22Rv1 (cell line): Measurements from ENCODE around the gene CDCP1.

Source experiments
- ZFX ChIP-seq: fragments of 450-650 bp; IDR thresholded peaks from 2 replicates; pipeline ENCODE4 v1.6.1; 2017; ENCODE audit warnings: antibody characterized with exemption, borderline replicate concordance
- TF ChIP-seq, protein P1 (sequence below): fragments of 450-650 bp; IDR thresholded peaks from 2 replicates; pipeline ENCODE4 v1.5.1; 2017; ENCODE audit warnings: mild to moderate bottlenecking

DNA sequence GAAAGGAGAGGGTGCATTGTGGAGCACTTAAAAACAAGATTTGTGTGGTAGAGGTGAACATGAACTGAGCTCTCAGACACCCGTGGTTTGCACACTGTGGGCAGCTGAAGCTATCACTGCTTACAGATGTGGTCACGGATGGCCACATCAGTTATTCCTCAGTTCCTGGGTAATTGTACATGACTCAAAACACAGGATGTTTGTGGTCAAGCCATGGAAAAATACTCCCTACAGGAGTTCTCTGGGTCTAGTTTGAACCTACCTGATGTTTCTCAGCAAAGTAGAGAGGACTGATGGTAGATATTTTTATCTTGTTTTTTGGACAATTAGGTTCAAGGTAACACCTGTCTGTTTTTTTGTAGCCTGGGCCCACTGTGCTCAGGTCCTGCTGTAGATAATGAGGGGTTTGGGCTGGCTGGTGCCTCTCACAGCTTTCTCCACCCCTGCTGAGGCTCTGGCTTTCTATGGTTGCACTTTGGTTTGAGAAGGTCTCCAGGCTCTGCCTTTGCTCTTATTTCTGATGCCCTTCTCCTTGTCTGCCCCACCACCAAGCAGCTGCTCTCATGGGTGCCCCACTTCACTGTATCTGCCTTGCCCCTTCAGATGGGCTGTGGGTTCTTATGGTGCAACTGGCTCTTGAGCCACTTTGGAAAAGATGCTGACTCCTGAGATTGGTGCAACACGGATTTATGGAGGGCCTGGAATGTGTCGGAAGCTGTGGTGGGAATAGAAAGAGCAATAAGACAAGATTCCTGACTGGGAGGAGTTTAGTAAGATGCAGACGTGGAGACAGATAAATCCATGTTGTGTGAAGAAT is 40.1 kb downstream of the CDCP1 start:
- TF ChIP-seq, protein P1, sequence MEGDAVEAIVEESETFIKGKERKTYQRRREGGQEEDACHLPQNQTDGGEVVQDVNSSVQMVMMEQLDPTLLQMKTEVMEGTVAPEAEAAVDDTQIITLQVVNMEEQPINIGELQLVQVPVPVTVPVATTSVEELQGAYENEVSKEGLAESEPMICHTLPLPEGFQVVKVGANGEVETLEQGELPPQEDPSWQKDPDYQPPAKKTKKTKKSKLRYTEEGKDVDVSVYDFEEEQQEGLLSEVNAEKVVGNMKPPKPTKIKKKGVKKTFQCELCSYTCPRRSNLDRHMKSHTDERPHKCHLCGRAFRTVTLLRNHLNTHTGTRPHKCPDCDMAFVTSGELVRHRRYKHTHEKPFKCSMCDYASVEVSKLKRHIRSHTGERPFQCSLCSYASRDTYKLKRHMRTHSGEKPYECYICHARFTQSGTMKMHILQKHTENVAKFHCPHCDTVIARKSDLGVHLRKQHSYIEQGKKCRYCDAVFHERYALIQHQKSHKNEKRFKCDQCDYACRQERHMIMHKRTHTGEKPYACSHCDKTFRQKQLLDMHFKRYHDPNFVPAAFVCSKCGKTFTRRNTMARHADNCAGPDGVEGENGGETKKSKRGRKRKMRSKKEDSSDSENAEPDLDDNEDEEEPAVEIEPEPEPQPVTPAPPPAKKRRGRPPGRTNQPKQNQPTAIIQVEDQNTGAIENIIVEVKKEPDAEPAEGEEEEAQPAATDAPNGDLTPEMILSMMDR: no peak
- TF ChIP-seq ZFX: no peak
